Medulla oblongata (tissue), 1 donor: ENCODE measurements around the gene PAPOLB.

Experiments
- DNase-seq: peaks from one replicate; pipeline ENCODE4 v3.0.0-alpha.2; 2015; ENCODE audit errors: extremely low spot score

Gene PAPOLB

DNA sequence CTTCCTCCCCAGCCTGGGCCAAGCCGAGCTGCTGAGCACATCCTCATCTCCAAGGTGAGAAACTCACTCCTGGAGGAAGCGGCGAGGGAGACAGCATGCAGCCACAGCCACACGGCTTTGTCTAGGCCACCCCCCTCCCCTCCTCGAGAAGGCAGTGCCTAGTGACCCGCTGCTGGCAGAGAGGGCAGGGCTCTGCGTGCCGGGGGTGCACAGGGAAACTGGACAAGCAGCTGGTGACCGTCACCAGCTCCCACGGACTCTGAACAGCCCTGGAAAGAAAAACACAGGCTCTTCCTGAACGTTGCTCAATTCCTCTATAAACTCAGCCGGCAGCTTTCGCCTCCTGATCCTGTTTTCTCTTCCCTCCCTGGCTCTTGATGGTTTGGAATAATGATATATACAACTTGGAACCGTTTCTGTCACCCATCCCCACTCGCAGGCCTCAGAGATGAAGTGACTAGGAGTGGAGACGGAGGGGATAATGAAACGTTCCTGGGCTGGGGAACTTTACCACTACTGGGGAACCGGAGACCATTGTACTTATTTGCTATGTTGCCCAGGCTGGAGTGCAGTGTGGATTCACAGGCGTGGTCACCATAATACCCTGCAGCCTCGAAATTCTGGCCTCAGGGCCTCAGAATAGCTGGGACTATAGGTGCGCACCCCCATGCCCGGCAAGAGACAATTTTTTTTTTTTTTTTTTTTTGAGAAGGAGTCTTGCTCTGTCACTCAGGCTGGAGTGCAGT is 19.3 kb downstream of the PAPOLB start:
- peak; percentile 42 for DNase-seq

GRCh38 chr7:4841836-4842235 is 20.0 kb downstream of the PAPOLB start:
- no peak for DNase-seq

GRCh38 chr7:4841007-4841784 is 20.6 kb downstream of the PAPOLB start:
- no peak for DNase-seq

- no peak for DNase-seq
These were observed 21.7 kb downstream of the PAPOLB start for GRCh38 chr7:4840079-4840501.

GRCh38 chr7:4838626-4839334 is 23.1 kb downstream of the PAPOLB start:
- DNase-seq = no peak

DNA sequence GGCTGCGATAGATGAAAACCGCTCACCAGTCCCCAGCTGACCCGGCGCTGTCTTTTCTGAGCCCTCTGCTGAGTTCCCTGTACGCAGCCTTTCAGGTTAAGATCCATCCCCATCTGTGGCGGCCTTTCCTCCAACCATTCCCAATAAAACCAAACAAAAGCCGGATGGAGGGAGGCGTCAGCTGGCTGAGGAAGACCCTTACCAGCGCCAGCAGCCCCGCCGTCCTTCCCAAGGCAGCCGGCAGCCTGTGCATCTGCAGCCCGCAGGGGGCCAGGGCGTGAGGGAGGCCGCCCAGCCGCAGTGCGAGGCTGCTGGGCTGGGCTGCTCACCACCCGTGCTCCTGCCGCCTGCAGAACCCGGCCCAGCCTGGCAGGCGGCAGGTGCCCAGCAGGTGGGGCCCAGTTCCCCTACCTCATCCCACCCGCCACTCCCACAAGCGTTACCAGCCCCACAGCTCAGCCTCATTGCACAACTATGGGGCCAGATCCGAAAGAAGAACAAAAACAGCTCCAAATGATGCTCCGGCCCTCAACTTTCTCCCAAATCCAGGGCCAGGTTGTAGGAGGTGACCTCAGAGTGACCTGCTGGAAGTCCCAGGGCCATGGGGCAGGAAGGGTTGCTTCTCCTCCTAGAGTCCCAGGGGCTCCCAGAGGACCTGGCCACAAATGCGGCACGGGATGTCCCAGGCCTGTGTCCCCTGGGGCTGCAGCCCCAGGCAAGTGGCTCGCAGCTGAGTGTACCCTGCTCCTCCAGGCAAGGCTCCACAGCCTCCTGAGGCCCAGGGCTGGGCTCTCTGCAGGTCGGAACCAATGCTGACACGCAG is 23.8 kb downstream of the PAPOLB start:
- DNase-seq = no peak

DNA sequence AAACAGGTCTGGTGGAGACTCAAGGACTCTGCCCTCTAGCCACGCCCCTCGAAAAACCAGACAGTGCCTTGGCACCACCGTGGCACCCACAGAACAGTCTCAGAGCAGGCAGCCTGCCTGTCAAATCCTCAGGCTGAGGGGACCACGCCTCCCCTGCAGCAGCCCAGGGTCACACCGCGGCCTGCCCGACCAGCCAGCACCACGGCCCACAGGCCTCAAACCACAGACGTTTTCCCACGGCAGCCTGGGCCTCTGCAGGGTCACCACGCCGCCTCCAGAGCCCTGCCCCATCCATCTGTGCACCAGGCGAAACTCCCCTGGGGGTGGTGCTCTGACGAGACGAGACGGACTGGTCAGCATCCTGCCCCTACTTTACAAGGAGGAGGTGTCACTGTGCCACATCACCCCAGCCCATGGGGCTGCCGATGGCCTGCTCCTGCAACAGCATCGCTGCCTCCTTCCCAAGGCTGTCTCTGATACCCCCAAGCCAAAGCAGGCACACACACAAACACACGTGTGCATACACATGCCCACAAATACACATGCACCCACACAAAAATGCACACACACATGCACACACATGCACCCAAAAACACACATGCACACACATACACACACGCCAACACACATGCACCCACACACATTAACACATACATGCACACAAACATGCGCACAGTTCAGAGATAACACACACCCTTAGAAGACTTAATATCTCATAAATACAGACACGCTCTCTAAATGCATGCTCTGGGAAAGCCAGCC is 24.6 kb downstream of the PAPOLB start:
- no peak for DNase-seq

DNA sequence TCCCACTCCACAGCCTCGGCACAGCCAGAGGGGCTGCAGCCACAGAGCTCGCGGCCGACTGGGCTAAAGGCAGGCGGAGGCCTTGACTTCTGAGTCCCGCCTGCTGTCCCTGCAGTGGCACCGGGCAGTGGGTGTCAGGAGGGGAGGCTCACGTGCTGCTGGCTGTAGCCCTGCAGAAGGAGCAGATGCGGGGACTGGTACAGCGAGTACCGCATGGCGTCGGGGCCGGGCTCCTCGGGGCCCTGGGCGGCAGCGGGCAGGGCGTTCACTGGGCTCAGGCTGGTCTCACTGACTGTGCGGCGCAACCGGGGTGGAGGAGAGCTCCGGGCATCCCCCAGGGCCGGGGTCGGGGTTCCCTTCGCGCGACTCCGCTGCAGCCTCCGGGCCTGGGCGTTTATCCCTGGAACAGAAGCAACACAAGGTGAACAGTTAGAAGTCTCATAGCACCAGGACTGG is 25.6 kb downstream of the PAPOLB start:
- no peak for DNase-seq

DNA sequence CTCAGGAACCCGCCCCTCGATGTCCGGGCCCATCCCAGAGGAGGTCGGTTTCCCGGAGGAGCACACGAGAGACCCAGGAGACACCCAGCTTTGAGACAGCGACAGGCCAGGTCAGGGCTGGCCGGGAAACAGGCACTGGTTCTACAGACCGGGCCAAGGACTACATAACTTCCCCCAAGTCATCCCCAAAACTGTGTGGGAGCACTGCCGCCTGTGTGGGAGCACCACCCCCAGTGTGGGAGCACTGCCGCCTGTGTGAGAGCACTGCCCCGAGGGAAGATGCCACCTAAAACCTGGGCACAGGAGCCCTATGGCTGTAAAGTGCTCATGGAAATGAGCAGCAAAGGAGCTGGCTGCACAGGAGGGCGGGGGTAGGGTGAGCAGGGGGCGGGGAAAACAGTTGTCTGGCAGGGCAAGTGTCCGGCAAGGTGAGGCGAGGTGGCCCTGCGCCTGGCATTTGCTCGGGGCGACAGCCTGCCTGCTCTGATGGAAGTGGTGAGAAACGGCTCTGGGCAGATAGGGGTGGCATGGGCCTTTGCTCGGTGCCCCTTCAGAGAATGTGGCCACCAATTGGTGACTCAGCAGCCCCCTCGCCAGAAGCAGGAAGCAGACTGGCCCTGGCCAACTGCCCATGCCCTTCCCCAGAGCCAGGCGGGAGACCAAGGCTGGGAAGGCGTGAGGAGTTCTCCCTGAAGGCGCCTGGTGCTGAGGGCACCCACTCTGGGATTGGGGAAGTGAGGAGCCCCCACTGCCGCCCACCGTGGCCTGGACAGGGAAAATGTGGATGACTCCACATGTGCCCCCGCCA is 26.2 kb downstream of the PAPOLB start:
- no peak for DNase-seq

DNA sequence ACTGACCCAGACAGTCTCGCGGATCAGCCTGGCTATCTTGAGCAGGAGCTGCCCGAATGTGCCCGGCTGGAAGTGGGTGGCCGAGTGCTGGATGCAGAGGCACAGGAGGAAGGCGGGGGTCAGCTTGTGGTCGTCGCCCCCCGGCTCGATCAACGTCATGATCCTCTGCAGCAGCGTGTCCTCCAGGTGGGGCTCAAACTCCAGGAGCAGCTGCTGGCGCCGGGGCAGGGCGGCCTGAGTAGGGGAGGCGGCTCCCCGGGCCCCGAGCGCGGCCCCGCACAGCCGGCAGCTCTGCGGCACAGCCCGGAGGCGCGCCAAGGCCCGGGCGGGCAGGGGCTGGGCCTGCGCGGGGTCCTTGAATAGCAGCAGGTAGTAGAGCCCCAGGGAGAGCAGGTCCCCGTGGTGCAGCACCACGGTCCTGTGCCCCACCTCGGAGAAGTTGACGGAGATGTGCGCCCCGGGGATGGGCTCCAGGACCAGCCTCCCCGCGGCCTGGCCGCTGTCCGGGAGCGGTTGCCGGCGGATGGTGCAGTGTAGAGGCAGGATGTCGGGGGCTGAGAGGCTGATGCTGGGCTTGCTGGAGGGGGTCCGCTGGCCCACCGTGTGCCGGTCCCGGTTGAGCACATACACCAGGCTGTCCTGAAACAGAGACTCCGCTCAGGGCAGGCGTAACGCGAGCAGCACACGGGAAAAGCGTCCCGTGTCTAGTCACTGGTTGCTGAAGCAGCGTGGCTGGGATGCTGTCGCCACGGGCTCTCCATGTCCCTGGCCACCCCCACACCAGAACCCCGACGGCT is 27.0 kb downstream of the PAPOLB start:
- DNase-seq = no peak

DNA sequence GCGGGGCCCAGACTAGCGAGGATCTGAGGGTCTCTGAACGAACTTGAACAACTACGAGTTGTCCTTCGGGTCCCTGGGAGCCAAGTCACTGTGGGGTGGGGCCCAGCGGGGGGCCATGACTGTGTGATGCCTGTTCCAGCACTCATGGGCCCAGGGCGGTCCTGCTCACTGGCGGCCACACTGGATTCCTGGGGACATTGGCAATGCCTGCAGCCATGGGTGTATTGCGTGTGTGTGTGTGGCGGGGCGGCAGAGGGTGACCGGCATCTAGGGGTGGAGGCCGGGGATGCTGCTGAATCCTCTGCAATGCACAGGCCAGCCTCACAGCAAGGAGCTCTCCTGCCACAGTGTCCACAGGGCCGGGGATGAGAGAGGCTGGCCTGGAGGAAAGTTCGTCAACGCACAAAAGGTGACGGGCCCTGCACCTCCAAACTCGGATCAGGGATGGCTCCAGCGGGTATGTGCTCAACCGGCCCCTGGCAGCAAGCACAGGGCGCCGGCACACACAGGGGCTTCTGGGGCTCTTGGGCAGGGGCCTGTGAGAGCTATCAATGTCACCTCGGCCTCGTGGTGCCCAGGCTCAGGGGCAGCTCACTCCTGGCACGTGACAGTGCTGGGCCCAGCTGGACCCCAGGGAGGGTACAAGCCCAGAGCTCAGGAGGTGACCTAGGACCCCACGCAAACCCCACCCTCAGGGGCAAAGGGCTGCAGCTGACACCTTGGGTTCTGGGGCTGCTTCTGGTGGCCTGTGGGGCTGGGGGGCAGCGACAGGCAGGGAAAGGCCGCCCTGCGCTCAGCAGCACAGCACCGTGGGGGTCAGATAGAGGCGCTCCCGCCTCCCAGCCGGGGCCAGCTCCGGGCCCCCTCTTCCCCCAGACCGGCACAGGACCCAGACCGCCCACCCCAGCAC is 27.9 kb downstream of the PAPOLB start:
- no peak for DNase-seq

DNA sequence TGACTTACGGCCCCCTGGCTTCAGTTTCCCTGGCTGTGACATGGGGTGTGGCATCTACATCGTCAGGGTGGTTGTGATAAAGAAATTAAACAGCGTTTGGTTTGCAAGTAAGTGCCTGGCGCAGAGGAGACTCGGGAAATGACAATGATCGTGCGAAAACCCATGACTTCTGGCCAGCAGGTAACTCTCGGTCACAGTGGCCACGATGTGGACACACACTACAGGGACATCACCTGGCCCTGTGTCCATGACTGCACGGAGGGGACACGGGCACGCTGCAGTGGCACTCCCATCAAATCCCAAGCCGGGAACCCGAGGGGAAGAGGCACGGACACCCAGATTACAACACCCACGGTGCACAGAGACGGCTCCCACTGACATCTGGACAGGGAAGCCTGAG is 28.7 kb downstream of the PAPOLB start:
- no peak for DNase-seq

DNA sequence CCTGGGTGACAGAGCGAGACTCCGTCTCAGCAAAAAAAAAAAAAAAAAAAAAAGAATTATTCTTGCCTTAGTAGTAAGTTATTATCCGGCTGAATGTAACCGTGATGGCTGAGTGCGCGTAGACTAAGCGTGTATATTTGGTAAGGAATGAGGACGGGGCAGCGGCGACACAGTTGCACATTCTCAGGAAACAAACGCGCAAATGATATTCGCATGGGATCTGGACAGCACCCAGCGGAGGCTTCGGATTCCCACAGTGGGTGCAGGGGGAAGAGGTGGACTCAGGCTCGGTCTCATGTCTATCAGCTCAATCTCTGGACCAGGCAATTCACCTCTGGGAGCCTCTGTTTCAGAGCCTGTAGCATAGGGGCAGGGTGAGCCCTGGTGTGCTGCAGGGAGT is 29.1 kb downstream of the PAPOLB start:
- DNase-seq = no peak

- no peak for DNase-seq
These were observed 29.9 kb downstream of the PAPOLB start for GRCh38 chr7:4831723-4832495.

DNA sequence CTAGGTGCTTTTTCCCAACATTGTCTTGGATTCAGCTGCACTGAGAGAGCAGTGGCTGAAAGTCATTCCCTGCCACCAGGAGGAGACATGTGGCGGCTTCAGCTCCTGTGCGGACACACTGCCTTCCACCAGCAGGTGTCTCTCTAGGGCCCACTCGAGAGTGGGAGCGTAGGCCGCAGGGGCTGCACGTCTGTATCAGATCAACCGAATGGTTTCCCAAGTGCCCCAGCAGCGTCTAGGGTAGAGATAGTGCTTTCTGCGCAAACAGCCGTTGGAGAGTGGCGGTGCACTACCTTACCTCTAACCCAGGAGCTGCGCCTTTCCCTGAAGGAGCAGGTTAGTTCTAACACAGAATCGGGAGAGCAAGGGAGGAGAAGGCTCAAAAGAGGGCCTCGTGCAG is 31.7 kb downstream of the PAPOLB start:
- DNase-seq = peak; percentile 60

- DNase-seq = no peak
These were observed 33.0 kb downstream of the PAPOLB start for GRCh38 chr7:4828720-4829383.

DNA sequence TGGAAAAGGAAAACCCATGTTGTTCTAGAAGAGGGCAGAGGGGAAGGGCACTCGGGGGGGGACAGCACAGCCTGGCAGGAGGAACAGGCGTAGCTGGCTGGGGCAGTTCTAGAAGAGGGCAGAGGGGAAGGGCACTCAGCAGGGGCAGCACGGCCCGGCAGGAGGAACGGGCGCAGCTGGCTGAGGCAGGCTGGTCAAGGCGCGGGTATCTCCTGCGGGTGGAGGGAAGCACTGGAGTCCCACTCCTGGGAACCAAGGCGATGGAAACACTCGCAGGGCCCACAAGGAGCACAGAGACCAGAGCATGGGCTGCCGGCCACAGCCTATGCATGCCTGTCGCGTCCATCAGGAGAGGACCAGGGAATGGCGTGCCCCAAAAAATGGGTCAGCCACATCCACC is 36.7 kb downstream of the PAPOLB start:
- no peak for DNase-seq
